ENCODE measurements around the gene RIPOR3. TPM values are rescaled to one million over a fixed set of nuclear protein-coding genes. Genes with fewer than 3 reads are reported as not detected.

Gene RIPOR3
- total and polyA plus RNA-seq, 4 donors: 4.3 to 9.9 (median 7.7) TPM

GRCh38 chr20:50613438-50614169 lies 77.7 kb downstream of the RIPOR3 start:
- no peak for TF ChIP-seq CTCF (IDR thresholded peaks at IDR 0.05; ENCODE audit: control extremely low read depth, extremely low read depth)
- Histone ChIP-seq H3K9ac (ENCODE audit: insufficient read depth in 1 of 2, low read length in 2 of 2) (no peak overlapping the region), H3K36me3 (ENCODE audit: control insufficient read depth in 4 of 4, insufficient read depth in 4 of 4, low read length in 4 of 4) (no peaks in the 10 kb centered on the region), H3K9me3 (ENCODE audit: control insufficient read depth in 4 of 4, insufficient read depth in 3 of 4, low read length in 3 of 4) (no peaks in the 10 kb centered on the region), H3K27ac (ENCODE audit: low read depth in 1 of 2, low read length in 1 of 2) (no peak overlapping the region), H3K4me1 (ENCODE audit: control insufficient read depth in 5 of 5, insufficient read depth in 5 of 5, low read length in 5 of 5) (peaks cover 0 to 3% (median 0%) of the 10 kb centered on the region in 5 donors), H3K4me3 (no peak overlapping the region), H3K27me3 (ENCODE audit: control insufficient read depth in 3 of 3, insufficient read depth in 3 of 3, low read length in 2 of 3) (no peaks in the 10 kb centered on the region)
- ATAC-seq (ENCODE audit: insufficient read depth, low FRiP score) (no peak), DNase-seq (no peak)
- 96% methylated on average over 15 of the region's 15 CpGs for WGBS, 2 donors

GRCh38 chr20:50611128-50611810 lies 80.1 kb downstream of the RIPOR3 start:
- Histone ChIP-seq H3K9ac (ENCODE audit: insufficient read depth in 1 of 2, low read length in 2 of 2) (no peak overlapping the region), H3K27ac (ENCODE audit: low read depth in 1 of 2, low read length in 1 of 2) (no peak overlapping the region), H3K4me1 (ENCODE audit: control insufficient read depth in 5 of 5, insufficient read depth in 5 of 5, low read length in 5 of 5) (peaks cover 0 to 3% (median 0%) of the 10 kb centered on the region in 5 donors), H3K9me3 (ENCODE audit: control insufficient read depth in 4 of 4, insufficient read depth in 3 of 4, low read length in 3 of 4) (no peaks in the 10 kb centered on the region), H3K27me3 (ENCODE audit: control insufficient read depth in 3 of 3, insufficient read depth in 3 of 3, low read length in 2 of 3) (no peaks in the 10 kb centered on the region), H3K4me3 (no peak overlapping the region), H3K36me3 (ENCODE audit: control insufficient read depth in 4 of 4, insufficient read depth in 4 of 4, low read length in 4 of 4) (peaks cover 0 to 4% (median 0%) of the 10 kb centered on the region in 4 donors)
- ATAC-seq (ENCODE audit: insufficient read depth, low FRiP score) (no peak), DNase-seq (no peak)
- TF ChIP-seq CTCF (IDR thresholded peaks at IDR 0.05; ENCODE audit: control extremely low read depth, extremely low read depth): no peak
- WGBS, 2 donors: 83% methylated on average over 15 of the region's 15 CpGs

- H3K9me3 ChIP-seq (ENCODE audit: control insufficient read depth in 4 of 4, insufficient read depth in 3 of 4, low read length in 3 of 4): no peaks in the 10 kb centered on the region
- H3K27ac ChIP-seq (ENCODE audit: low read depth in 1 of 2, low read length in 1 of 2): no peak overlapping the region
- H3K27me3 ChIP-seq (ENCODE audit: control insufficient read depth in 3 of 3, insufficient read depth in 3 of 3, low read length in 2 of 3): no peaks in the 10 kb centered on the region
- 80 to 82% methylated on average over 4 of the region's 4 CpGs for WGBS, 2 donors
- no peak for TF ChIP-seq CTCF (IDR thresholded peaks at IDR 0.05; ENCODE audit: control extremely low read depth, extremely low read depth)
- peaks cover 0 to 4% (median 0%) of the 10 kb centered on the region in 4 donors for H3K36me3 ChIP-seq (ENCODE audit: control insufficient read depth in 4 of 4, insufficient read depth in 4 of 4, low read length in 4 of 4)
- no peak overlapping the region for H3K9ac ChIP-seq (ENCODE audit: insufficient read depth in 1 of 2, low read length in 2 of 2)
- peaks cover 0 to 3% (median 0%) of the 10 kb centered on the region in 5 donors for H3K4me1 ChIP-seq (ENCODE audit: control insufficient read depth in 5 of 5, insufficient read depth in 5 of 5, low read length in 5 of 5)
- ATAC-seq (ENCODE audit: insufficient read depth, low FRiP score) (no peak), DNase-seq (no peak)
- H3K4me3 ChIP-seq: no peak overlapping the region
Measured at GRCh38 chr20:50610212-50610718, 81.1 kb downstream of the RIPOR3 start.

Data from lung (tissue), 12 donors.